Effector memory CD4-positive, alpha-beta T cell (primary cell): ENCODE measurements around the gene CALML3.

Experiments
- DNase-seq, 3 donors: peaks; one replicate each; pipeline ENCODE4 v3.0.0-alpha.2; 2020
- H3K27ac ChIP-seq: 2 replicates; pipeline ENCODE4 v1.7.0; 2013; ENCODE audit warnings: mild to moderate bottlenecking, low read length, moderate library complexity; ENCODE audit not compliant: insufficient read depth, poor library complexity, severe bottlenecking
- H3K27me3 ChIP-seq: replicated peaks from 2 replicates; pipeline ENCODE4 v1.7.0; 2013; ENCODE audit warnings: mild to moderate bottlenecking, low read length; ENCODE audit not compliant: insufficient read depth, control insufficient read depth, poor library complexity, severe bottlenecking
- H3K36me3 ChIP-seq: 2 replicates; pipeline ENCODE4 v1.7.0; 2013; ENCODE audit warnings: mild to moderate bottlenecking, low read length, moderate library complexity; ENCODE audit not compliant: control insufficient read depth, insufficient read depth
- H3K4me1 ChIP-seq: 2 replicates; pipeline ENCODE4 v1.7.0; 2013; ENCODE audit warnings: low read length, mild to moderate bottlenecking; ENCODE audit not compliant: control insufficient read depth, insufficient read depth, poor library complexity, severe bottlenecking
- H3K4me3 ChIP-seq: 2 replicates; pipeline ENCODE4 v1.7.0; 2013; ENCODE audit warnings: low read length, low read depth, mild to moderate bottlenecking; ENCODE audit not compliant: insufficient read depth, poor library complexity, severe bottlenecking
- H3K9me3 ChIP-seq: 2 replicates; pipeline ENCODE4 v1.7.0; 2013; ENCODE audit warnings: mild to moderate bottlenecking, low read length, moderate library complexity; ENCODE audit not compliant: control insufficient read depth

The CALML3 gene

DNA sequence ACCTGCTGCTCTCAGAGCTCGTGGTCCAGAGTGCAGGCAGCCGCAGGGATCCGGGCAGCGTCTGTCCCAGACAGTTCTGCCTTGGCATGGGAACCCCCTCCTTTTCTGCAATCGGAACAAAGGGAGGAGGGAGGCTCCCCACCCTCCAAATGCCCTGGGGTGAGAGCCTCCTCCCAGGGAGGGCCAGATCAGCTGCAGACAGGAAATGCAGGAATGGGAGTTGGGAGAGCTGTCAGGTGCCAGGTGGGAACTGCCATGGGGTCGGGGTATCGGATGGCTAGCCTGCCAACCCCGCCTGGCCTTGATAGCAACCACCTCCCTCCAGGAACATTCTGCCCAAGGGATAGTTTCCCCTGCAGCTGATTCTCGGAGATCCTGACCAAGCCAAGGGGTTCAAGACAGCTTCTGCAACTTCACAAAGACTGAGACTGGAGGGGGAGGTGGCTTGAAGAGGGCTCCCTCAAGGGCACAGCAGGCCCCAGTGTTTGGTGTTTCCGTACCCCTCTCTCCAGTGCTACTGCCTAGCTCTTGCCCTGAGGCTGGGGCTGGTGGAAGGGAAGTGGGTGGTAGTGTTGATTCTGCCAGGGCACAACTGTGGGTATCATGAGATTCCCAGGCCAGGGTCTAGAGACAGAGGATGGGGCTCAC lies 25.1 kb upstream of the CALML3 start, which contains the start of gene CALML5:
Gene CALML5, minus strand, starts transcription at position 78 of the 648 bp plus-strand sequence. CDS start 132 bp downstream, outside the sequence.
- H3K9me3 ChIP-seq, result no peaks in the 10 kb centered on the region
- DNase-seq, result no peak
- no peak within 1 kb of the TSS for H3K4me3 ChIP-seq
- no peaks in the 10 kb centered on the region for H3K27me3 ChIP-seq
- no peak within 1 kb of the TSS for H3K27ac ChIP-seq
- no peaks in the 10 kb centered on the region for H3K36me3 ChIP-seq
- H3K4me1 ChIP-seq, result no peaks in the 10 kb centered on the region

DNA sequence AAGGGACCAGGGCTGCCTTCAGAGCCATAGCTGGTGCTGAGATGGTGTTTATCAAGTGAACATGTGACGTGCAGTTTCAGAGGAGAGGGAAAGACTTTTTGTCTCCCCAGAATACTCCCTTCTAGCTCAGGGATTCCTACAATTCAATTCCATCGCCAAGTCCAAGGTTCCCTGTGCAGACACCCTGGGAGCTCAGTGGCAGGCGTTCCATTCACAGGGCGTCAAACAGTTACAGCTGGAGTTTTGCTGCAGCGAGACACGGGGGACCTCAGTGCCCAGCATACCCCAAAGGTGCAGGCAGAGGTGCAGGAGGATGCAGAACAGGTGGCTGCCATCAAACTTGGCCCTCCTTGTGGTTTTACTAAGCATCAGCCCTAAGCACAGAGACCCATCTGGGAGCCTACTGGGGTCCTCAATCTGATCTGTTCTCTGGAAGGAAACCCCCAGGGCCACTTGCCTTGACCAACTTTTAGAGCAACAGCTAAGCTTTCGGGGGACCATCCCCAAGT lies 24.5 kb upstream of the CALML3 start:
- Histone ChIP-seq H3K4me3 (no peak overlapping the region), H3K27me3 (no peaks in the 10 kb centered on the region), H3K27ac (no peak overlapping the region), H3K4me1 (no peaks in the 10 kb centered on the region), H3K36me3 (no peaks in the 10 kb centered on the region), H3K9me3 (no peaks in the 10 kb centered on the region)
- DNase-seq, result no peak

DNA sequence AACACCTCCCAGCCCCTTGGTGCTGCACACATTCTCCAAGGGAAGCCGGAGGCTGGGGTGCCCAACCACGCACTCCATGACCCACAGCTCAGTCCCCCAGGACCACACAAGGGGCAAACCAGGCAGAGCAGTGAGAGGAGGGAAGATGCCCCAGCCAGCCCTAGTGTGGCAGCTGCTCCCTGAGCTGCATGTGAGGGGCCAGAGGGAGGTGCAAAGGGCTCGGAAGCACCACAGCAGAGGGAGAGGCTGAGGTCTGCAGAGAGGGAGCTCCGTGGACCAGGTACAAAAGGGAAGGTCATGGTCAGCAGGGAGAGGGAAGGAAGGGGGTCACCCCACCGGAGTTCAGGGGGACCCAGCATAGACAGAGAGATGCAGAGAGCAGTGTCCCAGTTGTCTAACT lies 23.9 kb upstream of the CALML3 start:
- no peak for DNase-seq
- no peaks in the 10 kb centered on the region for H3K36me3 ChIP-seq
- H3K9me3 ChIP-seq, result no peaks in the 10 kb centered on the region

GRCh38 chr10:5502061-5502521 lies 22.7 kb upstream of the CALML3 start:
- H3K27ac ChIP-seq, result no peak overlapping the region
- no peak overlapping the region for H3K4me3 ChIP-seq
- H3K9me3 ChIP-seq, result no peaks in the 10 kb centered on the region
- no peaks in the 10 kb centered on the region for H3K36me3 ChIP-seq
- H3K4me1 ChIP-seq, result no peaks in the 10 kb centered on the region
- H3K27me3 ChIP-seq, result no peaks in the 10 kb centered on the region
- DNase-seq, result no peak

More for the DNA sequence above, 23.9 kb upstream of the CALML3 start:
- H3K4me3 ChIP-seq, result no peak overlapping the region
- no peaks in the 10 kb centered on the region for H3K27me3 ChIP-seq
- H3K4me1 ChIP-seq, result no peaks in the 10 kb centered on the region
- no peak overlapping the region for H3K27ac ChIP-seq

- Histone ChIP-seq H3K4me3 (no peak overlapping the region), H3K9me3 (no peaks in the 10 kb centered on the region), H3K4me1 (no peaks in the 10 kb centered on the region), H3K36me3 (no peaks in the 10 kb centered on the region), H3K27me3 (no peaks in the 10 kb centered on the region), H3K27ac (no peak overlapping the region)
- no peak for DNase-seq
Observed at GRCh38 chr10:5502571-5503476, 21.9 kb upstream of the CALML3 start.

DNA sequence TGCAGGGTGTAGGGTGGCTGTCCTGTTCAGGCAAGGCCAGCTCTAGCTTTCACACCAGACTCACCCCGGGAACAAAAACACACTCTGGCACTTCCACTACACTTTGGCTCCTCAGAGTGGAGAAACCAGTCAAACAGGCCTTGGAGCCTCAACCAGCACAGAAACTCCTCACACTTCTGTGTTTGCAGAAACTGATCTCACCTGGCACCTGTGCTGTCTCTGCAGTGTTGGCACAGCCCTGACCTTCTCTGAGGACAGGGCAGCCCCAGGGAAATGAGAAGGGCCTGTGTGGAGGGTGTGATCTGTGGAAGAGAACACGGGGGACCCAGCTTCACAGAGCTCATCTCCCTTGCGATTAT lies 21.3 kb upstream of the CALML3 start:
- H3K27me3 ChIP-seq, result no peaks in the 10 kb centered on the region

DNA sequence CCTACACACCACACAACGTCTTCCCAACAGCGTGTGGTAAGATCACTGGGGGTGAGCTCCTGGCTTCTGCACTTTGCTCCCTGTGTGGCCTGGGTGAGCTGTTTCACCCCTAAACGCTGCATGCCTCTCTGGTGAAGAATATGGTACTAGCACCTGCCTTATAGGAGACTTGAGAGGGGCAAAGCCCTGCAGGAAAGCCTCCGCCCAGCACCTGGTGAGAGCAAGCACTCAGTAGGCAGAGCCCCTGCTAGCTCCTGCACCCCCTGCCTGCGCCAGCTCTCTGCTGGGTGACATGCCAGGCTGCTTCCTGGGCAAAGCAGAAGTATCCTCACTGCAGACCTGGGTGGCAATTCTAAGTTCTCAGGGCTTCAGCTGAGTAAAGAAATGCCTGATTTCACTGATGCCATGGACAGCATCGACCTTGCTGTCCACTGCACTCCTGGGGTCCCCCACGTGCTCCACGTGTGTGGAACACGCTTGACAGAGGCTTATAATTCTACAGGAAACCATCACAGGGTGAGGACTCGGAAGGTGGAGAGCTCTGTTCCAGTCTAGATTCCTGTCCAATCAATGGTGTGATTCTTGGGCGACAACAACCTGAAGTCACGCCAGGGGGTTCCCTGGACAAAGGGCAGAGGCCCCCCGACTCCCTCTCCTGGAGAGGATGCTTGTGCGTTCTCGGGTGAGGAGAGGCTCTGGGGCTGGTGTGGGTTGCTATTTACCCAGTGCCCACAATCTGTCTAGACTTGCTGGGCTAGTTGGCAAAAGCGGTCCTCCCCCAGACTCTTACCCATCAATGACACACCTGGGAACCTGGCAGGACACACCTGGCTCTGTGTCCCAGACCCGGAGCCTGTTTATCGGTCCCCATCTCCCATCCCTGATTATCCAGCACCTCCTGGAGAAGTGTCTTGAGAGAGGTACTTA lies 20.4 kb upstream of the CALML3 start:
- no peak overlapping the region for H3K4me3 ChIP-seq
- no peaks in the 10 kb centered on the region for H3K9me3 ChIP-seq
- no peak for DNase-seq
- H3K4me1 ChIP-seq, result no peaks in the 10 kb centered on the region
- no peaks in the 10 kb centered on the region for H3K27me3 ChIP-seq
- no peaks in the 10 kb centered on the region for H3K36me3 ChIP-seq
- H3K27ac ChIP-seq, result no peak overlapping the region

More for the DNA sequence above, 21.3 kb upstream of the CALML3 start:
- no peak for DNase-seq
- Histone ChIP-seq H3K36me3 (no peaks in the 10 kb centered on the region), H3K27ac (no peak overlapping the region), H3K4me3 (no peak overlapping the region), H3K9me3 (no peaks in the 10 kb centered on the region), H3K4me1 (no peaks in the 10 kb centered on the region)

DNA sequence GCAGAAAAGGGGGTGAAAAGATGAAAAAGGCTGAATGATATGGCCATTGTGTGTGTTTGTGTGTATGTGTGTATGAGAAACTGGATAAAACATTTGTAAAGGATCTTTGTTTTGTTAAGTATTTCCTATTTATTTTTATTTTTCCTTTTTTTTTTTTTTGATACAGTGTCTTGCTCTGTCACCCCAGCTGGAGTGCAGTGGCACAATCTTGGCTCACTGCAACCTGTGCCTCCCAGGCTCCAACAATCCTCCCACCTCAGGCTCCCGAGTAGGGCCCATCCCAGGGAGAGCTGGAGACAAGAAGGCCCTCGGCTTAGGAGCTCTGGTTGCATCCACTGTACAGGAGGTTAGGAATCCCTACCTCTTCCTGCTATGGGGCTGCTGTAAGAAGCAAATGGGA lies 18.5 kb upstream of the CALML3 start:
- H3K36me3 ChIP-seq, result no peaks in the 10 kb centered on the region
- H3K9me3 ChIP-seq, result no peaks in the 10 kb centered on the region
- H3K27me3 ChIP-seq, result no peaks in the 10 kb centered on the region
- no peaks in the 10 kb centered on the region for H3K4me1 ChIP-seq
- no peak for DNase-seq
- no peak overlapping the region for H3K4me3 ChIP-seq
- H3K27ac ChIP-seq, result no peak overlapping the region

DNA sequence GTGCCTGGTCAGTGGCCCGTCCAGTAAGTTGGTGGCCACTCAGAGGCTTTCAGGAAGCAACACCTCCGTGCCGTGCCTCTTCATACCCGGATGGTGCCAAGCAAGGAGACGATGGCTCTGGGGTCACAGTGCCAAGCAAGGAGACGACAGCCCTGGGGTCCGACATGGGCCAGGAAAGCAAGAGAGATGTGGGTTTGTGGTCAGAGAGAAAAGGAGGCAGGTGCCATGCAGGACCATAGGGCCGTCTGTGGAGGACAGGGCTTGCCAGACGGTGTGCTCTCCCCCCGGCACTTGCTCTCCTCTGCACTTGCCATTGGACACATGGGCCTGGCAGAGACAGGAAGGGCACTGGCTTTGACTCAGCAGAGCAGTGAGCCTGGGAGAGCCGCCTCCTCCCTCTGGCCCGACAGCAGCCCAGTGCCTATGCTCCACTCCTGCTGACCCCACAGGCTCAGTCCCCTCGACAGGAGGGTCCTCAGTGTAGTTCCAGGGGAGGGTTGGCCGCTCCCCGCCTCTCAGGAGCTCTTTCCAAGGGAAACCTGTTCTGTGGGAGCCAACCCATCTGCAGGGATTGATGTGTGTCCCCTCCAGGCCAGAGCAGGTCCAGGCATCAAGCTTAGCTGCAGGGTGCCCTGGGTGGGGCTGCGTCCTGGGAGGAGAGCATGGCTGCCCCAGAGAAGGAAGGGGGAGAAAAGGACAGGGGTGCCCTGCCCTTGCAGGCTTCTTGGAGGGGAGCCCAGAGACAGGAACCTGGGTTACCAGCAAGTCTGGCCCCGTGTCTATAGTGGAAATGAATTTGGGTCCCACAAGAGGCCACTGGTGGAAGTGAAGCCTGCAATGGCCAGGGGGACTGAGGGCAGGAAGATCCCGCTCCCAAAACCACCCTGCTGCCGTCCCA lies 17.8 kb upstream of the CALML3 start:
- no peaks in the 10 kb centered on the region for H3K4me1 ChIP-seq
- H3K9me3 ChIP-seq, result no peaks in the 10 kb centered on the region

More for the DNA sequence above, 17.8 kb upstream of the CALML3 start:
- DNase-seq, result no peak
- H3K27me3 ChIP-seq, result no peaks in the 10 kb centered on the region
- no peaks in the 10 kb centered on the region for H3K36me3 ChIP-seq
- no peak overlapping the region for H3K27ac ChIP-seq
- H3K4me3 ChIP-seq, result no peak overlapping the region
